ENCODE results near the gene PDE3B. TPM values are rescaled to one million over a fixed set of nuclear protein-coding genes. Genes with fewer than 3 reads are reported as not detected.

Gene PDE3B
- total and polyA plus RNA-seq, 2 of the 4 experiments (the other 2 are of a cell fraction), result 0.21 to 1.3 TPM

- BruUV-seq (replicated peaks), result no TSS peak
- DNase-seq, result no peak
- no CpG with 5 or more reads among the region's 7 CpGs for WGBS, 2 experiments (ENCODE audit: extremely low coverage in 2 of 2, insufficient read length in 1 of 2)
These were observed 25.9 kb downstream of the PDE3B start for GRCh38 chr11:14669499-14669898.

More at GRCh38 chr11:14669499-14669898, 25.9 kb downstream of the PDE3B start:
- H3K27me3 ChIP-seq (ENCODE audit: control insufficient read depth, insufficient read depth, low read length), result no peaks in the 10 kb centered on the region
- no peak for ATAC-seq (ENCODE audit: low read depth)
- H3K9me3 ChIP-seq (ENCODE audit: control insufficient read depth, insufficient read depth, low read length), result no peaks in the 10 kb centered on the region
- ChIA-PET CTCF (no interaction called here), POLR2A (ENCODE audit: unreplicated experiment) (no interaction called here)
- H4K20me1 ChIP-seq (ENCODE audit: insufficient read depth, low read length), result no peaks in the 10 kb centered on the region
- H3K27ac ChIP-seq (ENCODE audit: insufficient read depth, low read length), result no peak overlapping the region
- in situ Hi-C loops (cut with MboI; ENCODE audit: low sequenced_read_pairs), result no loop called here
- H3K4me2 ChIP-seq (ENCODE audit: low read depth, low read length), result no peak overlapping the region
- H2BK120ac ChIP-seq (ENCODE audit: low read depth, low read length), result no peak overlapping the region
- no peaks in the 10 kb centered on the region for H3K36me3 ChIP-seq (ENCODE audit: control insufficient read depth, insufficient read depth, low read length)
- H2BK5ac ChIP-seq (ENCODE audit: low read depth, low read length, poor library complexity, severe bottlenecking), result no peak overlapping the region
- H3K79me1 ChIP-seq (ENCODE audit: low read depth in 1 of 2, low read length in 2 of 2), result no peaks in the 10 kb centered on the region
- H3K56ac ChIP-seq (ENCODE audit: extremely low read depth, insufficient read depth, low read length), result no peak overlapping the region
- no peak overlapping the region for H3K9ac ChIP-seq (ENCODE audit: low read depth, low read length)
- no peak overlapping the region for H2BK20ac ChIP-seq (ENCODE audit: low read depth, low read length)
- no peak overlapping the region for H3K4ac ChIP-seq (ENCODE audit: low read depth, low read length)
- TF ChIP-seq POLR2A (IDR thresholded peaks at IDR 0.05; ENCODE audit: low read depth, low read length) (no peak), CHD1 (IDR thresholded peaks at IDR 0.05; ENCODE audit: low read depth, low read length) (no peak), MAFK (IDR thresholded peaks at IDR 0.05; ENCODE audit: low read depth, low read length) (no peak), ELK1 (IDR thresholded peaks at IDR 0.05; ENCODE audit: borderline replicate concordance, low read depth, low read length) (no peak), RAD21 (IDR thresholded peaks at IDR 0.05; ENCODE audit: low read length) (no peak), FOS (IDR thresholded peaks at IDR 0.05; ENCODE audit: low read depth, low read length) (no peak), CEBPB (IDR thresholded peaks at IDR 0.05; ENCODE audit: low read depth, low read length) (no peak), MAZ (IDR thresholded peaks at IDR 0.05; ENCODE audit: borderline replicate concordance, low read depth, low read length) (no peak), NFE2L2 (IDR thresholded peaks at IDR 0.05; ENCODE audit: low read depth, low read length) (no peak), BHLHE40 (IDR thresholded peaks at IDR 0.05; ENCODE audit: low read depth, low read length) (no peak), CTCF (conservative IDR thresholded peaks at IDR 0.05; ENCODE audit: low read depth, low read length) (no peak)
- no peak overlapping the region for H3K4me3 ChIP-seq (ENCODE audit: insufficient read depth, low read depth, low read length)
- peaks cover 6% of the 10 kb centered on the region for H3K4me1 ChIP-seq (ENCODE audit: control insufficient read depth, insufficient read depth, low read length)
- no peak overlapping the region for H4K5ac ChIP-seq (ENCODE audit: low read depth, low read length)
- no peak overlapping the region for H2BK15ac ChIP-seq (ENCODE audit: low read depth, low read length)
- H3K9me1 ChIP-seq (ENCODE audit: insufficient read depth, low read length), result no peaks in the 10 kb centered on the region; the same call in 1 of the 2 replicates
- no peak overlapping the region for H2AK9ac ChIP-seq (replicated peaks; ENCODE audit: low read depth, low read length, poor library complexity)
- H3K23ac ChIP-seq (ENCODE audit: low read depth, low read length), result no peak overlapping the region
- H4K8ac ChIP-seq (ENCODE audit: low read depth in 2 of 2, low read length in 2 of 2), result no peak overlapping the region
- H4K91ac ChIP-seq (ENCODE audit: insufficient read depth, low read depth, low read length), result no peak overlapping the region
- H3K14ac ChIP-seq (replicated peaks; ENCODE audit: low read depth, low read length), result no peak overlapping the region
- no peak overlapping the region for H2AK5ac ChIP-seq (ENCODE audit: low read depth, low read length)
- H3K18ac ChIP-seq (ENCODE audit: low read depth, low read length), result no peak overlapping the region
- dilution Hi-C loops (cut with HindIII; ENCODE audit: low sequenced_read_pairs, unreplicated experiment), result no loop called here
- intact Hi-C loops (cut with micrococcal nuclease), result no loop called here
- no peak overlapping the region for H2AFZ ChIP-seq (replicated peaks; ENCODE audit: low read length, poor library complexity)

Data from IMR-90 (cell line).